ENCODE results near the gene PPM1N. TPM values are rescaled to one million over a fixed set of nuclear protein-coding genes. Genes with fewer than 3 reads are reported as not detected.

The PPM1N gene
- total and polyA plus RNA-seq, 2 of the 13 experiments (the other 11 are each of a cell fraction or from before 2014, with no cell fraction given): 0.31 to 1.8 TPM

GRCh38 chr19:45468159-45468651 is 30.0 kb upstream of the PPM1N start (continued):
- TF ChIP-seq, protein P1, sequence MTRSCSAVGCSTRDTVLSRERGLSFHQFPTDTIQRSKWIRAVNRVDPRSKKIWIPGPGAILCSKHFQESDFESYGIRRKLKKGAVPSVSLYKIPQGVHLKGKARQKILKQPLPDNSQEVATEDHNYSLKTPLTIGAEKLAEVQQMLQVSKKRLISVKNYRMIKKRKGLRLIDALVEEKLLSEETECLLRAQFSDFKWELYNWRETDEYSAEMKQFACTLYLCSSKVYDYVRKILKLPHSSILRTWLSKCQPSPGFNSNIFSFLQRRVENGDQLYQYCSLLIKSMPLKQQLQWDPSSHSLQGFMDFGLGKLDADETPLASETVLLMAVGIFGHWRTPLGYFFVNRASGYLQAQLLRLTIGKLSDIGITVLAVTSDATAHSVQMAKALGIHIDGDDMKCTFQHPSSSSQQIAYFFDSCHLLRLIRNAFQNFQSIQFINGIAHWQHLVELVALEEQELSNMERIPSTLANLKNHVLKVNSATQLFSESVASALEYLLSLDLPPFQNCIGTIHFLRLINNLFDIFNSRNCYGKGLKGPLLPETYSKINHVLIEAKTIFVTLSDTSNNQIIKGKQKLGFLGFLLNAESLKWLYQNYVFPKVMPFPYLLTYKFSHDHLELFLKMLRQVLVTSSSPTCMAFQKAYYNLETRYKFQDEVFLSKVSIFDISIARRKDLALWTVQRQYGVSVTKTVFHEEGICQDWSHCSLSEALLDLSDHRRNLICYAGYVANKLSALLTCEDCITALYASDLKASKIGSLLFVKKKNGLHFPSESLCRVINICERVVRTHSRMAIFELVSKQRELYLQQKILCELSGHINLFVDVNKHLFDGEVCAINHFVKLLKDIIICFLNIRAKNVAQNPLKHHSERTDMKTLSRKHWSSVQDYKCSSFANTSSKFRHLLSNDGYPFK (CRISPR knock-in tag; IDR thresholded peaks at IDR 0.05; ENCODE audit: borderline replicate concordance): no peak
- TF ChIP-seq, protein P2, sequence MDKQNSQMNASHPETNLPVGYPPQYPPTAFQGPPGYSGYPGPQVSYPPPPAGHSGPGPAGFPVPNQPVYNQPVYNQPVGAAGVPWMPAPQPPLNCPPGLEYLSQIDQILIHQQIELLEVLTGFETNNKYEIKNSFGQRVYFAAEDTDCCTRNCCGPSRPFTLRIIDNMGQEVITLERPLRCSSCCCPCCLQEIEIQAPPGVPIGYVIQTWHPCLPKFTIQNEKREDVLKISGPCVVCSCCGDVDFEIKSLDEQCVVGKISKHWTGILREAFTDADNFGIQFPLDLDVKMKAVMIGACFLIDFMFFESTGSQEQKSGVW (CRISPR knock-in tag; IDR thresholded peaks at IDR 0.05; ENCODE audit: borderline replicate concordance): no peak
- TF ChIP-seq, protein P3, sequence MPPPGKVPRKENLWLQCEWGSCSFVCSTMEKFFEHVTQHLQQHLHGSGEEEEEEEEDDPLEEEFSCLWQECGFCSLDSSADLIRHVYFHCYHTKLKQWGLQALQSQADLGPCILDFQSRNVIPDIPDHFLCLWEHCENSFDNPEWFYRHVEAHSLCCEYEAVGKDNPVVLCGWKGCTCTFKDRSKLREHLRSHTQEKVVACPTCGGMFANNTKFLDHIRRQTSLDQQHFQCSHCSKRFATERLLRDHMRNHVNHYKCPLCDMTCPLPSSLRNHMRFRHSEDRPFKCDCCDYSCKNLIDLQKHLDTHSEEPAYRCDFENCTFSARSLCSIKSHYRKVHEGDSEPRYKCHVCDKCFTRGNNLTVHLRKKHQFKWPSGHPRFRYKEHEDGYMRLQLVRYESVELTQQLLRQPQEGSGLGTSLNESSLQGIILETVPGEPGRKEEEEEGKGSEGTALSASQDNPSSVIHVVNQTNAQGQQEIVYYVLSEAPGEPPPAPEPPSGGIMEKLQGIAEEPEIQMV (CRISPR knock-in tag; IDR thresholded peaks at IDR 0.05; ENCODE audit: low read depth): no peak
- TF ChIP-seq EED (CRISPR knock-in tag; IDR thresholded peaks at IDR 0.05) (no peak), ZSCAN29 (CRISPR knock-in tag; conservative IDR thresholded peaks at IDR 0.05) (no peak), PHF8 (CRISPR knock-in tag; IDR thresholded peaks at IDR 0.05) (no peak), CBX2 (IDR thresholded peaks at IDR 0.05; ENCODE audit: low read depth, low read length) (no peak), CBX2 (CRISPR knock-in tag; IDR thresholded peaks at IDR 0.05; ENCODE audit: low read depth) (no peak), ZSCAN22 (CRISPR knock-in tag; IDR thresholded peaks at IDR 0.05) (no peak), SPEN (CRISPR knock-in tag; IDR thresholded peaks at IDR 0.05; ENCODE audit: low read depth) (no peak), LBX2 (CRISPR knock-in tag; IDR thresholded peaks at IDR 0.05; ENCODE audit: borderline replicate concordance) (no peak), PRDM15 (CRISPR knock-in tag; IDR thresholded peaks at IDR 0.05) (no peak), THAP7 (CRISPR knock-in tag; IDR thresholded peaks at IDR 0.05) (no peak), SOX13 (IDR thresholded peaks at IDR 0.05) (no peak), SOX13 (CRISPR knock-in tag; conservative IDR thresholded peaks at IDR 0.05 in 1 of 2, IDR thresholded peaks at IDR 0.05 in 1 of 2) (no peak), THAP11 (CRISPR knock-in tag; IDR thresholded peaks at IDR 0.05) (no peak), ZBTB1 (CRISPR knock-in tag; IDR thresholded peaks at IDR 0.05; ENCODE audit: borderline replicate concordance) (no peak), XRCC5 (optimal IDR thresholded peaks at IDR 0.05; ENCODE audit: low read length) (no peak), ZNF430 (CRISPR knock-in tag; IDR thresholded peaks at IDR 0.05) (no peak)
- TF ChIP-seq, protein P4, sequence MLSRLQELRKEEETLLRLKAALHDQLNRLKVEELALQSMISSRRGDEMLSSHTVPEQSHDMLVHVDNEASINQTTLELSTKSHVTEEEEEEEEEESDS (CRISPR knock-in tag; IDR thresholded peaks at IDR 0.05; ENCODE audit: borderline replicate concordance): no peak
